Measurements from ENCODE around the gene ZNF503. TPM values are rescaled to one million over a fixed set of nuclear protein-coding genes. Genes with fewer than 3 reads are reported as not detected.

Gene ZNF503
- total RNA-seq, 1 experiment from 2014 or later, result 1.9 TPM

DNA sequence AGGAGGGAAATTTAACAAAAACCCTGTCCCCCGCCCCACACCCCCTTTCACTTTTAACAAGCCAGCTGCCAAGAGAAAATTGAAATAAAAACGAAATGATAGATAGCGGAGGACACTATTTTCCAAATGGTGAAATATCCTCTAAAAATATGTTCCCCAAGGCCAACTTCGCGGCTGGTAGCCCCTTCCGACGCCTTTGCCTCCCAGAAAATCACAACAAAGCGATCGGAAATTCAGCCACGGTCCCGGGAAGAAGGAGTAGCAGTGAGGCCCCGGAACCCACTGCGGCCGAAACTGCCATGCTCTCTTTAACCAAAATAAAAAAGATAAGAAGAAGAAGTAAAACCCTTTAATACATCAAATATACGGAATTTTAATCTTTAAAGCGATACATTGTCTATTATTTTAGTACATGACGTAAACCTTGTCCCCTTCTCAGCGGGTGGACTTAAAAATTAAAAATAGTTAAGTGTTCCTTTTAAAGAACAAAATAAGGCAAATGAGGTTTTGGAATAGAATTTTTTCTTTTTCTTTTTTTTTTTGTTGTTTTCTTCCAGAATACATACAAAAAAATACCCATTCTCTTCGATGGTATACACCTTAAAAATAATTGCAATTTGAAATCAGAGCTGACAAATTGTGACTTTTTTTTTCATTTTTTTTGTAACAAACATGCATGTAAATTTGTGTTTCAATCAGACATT lies 3.9 kb downstream of the ZNF503 start:
- Histone ChIP-seq H3K9me3 (replicated peaks) (no peaks in the 10 kb centered on the region), H3K27ac (no peak overlapping the region), H3K27me3 (no peaks in the 10 kb centered on the region)

DNA sequence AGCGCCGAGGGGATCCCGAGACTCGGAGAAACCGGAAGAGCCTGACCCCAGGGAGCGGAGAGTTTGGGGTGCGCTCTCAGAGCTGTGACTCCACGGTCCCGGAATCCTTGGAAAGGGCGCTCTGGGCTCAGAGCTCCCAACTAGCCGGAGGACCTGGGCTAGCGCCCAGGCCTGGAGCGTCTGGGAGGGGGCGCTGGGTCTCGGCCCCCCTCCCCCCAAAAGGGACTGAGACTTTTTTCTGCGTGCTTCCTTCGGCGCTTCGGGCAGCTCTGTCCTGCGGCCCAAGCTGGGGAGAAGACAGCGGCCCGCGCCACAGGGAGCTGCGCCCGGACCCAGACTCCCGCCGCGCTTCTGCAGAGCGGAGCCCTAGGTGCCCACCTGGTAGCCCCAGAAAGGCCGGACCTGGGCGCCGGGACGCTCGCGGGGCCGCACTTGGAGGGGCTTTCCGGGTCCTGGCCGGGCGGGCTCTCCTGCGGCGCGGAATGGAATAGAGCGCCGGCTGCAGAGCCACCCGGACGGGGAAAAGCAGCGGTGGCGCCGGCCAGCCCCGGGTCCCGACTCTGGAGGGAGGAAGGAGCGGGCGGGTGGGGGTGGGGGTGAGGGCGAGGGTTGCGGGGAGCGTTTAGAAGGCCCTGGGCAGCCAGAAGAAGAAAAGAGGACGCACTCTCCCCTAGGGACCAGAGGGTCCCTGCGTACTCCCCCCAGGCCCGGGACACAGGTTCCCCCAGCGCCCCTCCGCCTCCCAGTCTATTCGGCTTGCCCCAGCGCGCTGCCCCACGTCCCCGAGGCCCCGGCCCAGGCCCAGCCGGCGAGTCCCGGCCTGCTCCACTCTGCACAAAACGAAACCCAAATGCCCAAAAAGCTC lies 4.7 kb downstream of the ZNF503 start:
- Histone ChIP-seq H3K27me3 (no peaks in the 10 kb centered on the region), H3K4me3 (no peak overlapping the region), H3K4me1 (no peaks in the 10 kb centered on the region), H3K36me3 (peaks cover 10% of the 10 kb centered on the region), H3K27ac (no peak overlapping the region), H3K9me3 (replicated peaks) (no peaks in the 10 kb centered on the region)
- no peak for DNase-seq

More for the DNA sequence above, 3.9 kb downstream of the ZNF503 start:
- H3K4me1 ChIP-seq, result no peaks in the 10 kb centered on the region
- no peak overlapping the region for H3K4me3 ChIP-seq
- no peak for DNase-seq
- H3K36me3 ChIP-seq, result peaks cover 10% of the 10 kb centered on the region

DNA sequence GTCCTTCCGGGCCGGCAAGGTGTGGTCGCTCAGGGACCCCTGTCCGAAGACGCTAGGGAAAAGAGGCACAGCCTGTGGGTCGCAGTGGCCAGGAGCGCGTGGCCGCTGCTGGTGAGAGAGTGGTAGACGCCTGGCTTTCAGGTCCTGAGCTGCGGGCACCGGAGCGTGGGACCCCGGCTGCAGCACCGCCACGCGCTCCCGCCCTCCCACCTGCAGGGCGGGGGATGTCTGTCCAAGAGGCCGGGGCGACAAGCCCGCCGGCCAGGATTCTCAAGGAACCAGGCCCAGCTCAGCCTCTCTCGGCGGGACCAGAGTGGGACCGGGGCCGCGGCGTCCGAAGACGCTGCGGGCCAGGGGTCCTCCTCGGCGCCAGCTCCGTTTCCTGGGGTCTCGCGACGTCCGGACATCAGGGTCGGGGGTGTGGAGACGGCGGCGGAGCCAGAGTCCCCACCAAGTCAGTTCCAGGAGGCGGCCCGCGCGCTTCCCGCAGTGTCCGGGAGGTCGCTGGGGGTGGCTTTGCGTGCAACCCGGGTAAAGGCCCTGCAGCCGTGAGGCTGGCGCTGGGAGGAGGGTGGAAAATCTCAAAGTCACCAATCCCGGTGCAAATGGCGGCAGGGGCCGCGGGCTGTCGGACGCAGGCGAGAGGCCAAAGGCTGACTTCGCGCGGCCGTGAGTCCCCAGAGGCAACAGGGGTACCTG lies 5.5 kb downstream of the ZNF503 start:
- Histone ChIP-seq H3K27ac (no peak overlapping the region), H3K4me1 (no peaks in the 10 kb centered on the region), H3K9me3 (replicated peaks) (no peaks in the 10 kb centered on the region), H3K36me3 (peaks cover 10% of the 10 kb centered on the region), H3K27me3 (no peaks in the 10 kb centered on the region), H3K4me3 (no peak overlapping the region)
- DNase-seq, result no peak

DNA sequence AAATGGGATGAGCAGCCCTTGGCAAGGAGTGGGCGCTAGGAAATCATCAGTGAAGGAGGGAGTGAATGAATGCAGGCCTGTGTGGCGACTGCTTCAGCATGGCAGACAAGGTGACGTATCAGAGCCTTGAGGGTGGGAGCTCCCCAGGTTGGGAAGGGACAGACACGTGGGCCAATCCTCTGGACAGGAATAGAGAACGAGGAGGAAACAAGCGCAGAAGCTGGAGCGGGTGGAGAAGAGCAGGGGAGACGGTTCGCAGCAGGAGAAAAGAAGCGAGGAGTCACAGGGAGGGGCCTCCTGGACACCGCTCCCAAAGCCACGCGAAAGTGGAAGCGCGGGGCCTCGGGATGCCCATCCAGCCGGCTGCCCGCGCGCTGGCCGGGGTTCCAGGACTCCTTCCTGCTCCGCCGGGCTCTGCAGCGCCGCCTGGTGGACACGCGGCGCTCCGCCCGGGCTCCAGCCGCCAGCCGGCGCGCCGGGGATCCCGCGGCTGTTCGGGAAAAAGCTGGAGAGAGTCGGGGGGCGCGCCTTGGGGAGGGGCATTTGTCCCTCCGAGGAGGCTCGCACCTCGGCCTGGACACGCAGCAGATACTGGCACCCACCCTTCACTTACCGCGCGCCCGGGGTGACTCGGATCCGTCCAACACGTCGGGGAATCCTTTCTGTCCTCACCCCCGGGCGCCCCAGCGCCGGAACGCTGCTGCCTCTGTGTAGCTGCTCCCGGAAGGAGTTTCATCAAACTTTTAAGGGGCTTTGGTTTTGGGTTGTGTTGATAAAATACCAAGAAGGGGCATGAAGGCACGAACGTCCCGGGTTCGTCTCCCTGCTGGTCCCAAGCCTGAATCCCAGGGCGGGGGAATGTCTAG lies 6.3 kb downstream of the ZNF503 start:
- Histone ChIP-seq H3K4me3 (no peak overlapping the region), H3K36me3 (peaks cover 10% of the 10 kb centered on the region), H3K4me1 (no peaks in the 10 kb centered on the region), H3K27ac (no peak overlapping the region), H3K9me3 (replicated peaks) (no peaks in the 10 kb centered on the region), H3K27me3 (no peaks in the 10 kb centered on the region)
- DNase-seq, result no peak

DNA sequence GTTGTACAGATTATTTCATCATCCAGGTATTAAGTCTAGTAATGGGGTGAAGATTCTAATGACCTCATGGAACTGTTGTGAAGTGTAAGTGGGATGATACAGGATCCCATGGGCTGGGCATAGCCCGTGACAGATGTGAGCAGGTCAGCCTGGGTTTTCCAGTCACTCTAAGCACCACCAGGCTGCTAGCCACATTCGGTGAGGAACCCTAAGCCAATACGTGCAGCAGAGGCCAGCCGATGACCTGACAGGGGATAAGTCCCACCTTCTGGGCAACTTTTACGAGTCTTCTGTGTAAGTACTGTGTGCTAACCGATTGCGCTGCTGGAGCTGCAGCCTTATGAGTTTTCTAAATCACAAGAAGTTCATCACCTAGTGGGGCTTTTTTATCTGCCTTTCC lies 7.3 kb downstream of the ZNF503 start:
- H3K27ac ChIP-seq, result no peak overlapping the region
- no peak for DNase-seq
- H3K4me1 ChIP-seq, result no peaks in the 10 kb centered on the region
- H3K4me3 ChIP-seq, result no peak overlapping the region
- H3K27me3 ChIP-seq, result no peaks in the 10 kb centered on the region
- H3K36me3 ChIP-seq, result peaks cover 10% of the 10 kb centered on the region
- no peaks in the 10 kb centered on the region for H3K9me3 ChIP-seq (replicated peaks)

DNA sequence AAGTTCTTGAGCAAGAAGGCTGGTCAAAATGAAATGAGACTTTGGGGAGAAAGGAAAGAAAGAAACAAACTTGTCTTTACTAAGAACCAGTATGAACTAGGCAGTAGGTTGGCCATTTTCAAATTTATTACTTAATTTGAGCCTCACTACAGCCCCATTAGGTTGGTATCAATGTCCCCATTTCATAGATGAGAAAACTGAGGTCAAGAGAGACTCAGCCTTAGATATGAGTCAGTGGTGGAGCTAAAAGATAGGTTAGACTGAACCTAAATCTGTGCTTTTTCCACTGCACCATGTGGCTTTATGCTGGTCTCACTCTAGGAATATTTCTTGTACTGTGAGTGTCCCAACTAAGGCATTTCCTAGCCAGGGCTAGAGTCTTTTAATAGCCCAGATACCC lies 8.8 kb downstream of the ZNF503 start:
- Histone ChIP-seq H3K9me3 (replicated peaks) (no peaks in the 10 kb centered on the region), H3K4me3 (no peak overlapping the region), H3K36me3 (peaks cover 2% of the 10 kb centered on the region), H3K27me3 (no peaks in the 10 kb centered on the region), H3K27ac (no peak overlapping the region), H3K4me1 (no peaks in the 10 kb centered on the region)
- DNase-seq, result no peak

DNA sequence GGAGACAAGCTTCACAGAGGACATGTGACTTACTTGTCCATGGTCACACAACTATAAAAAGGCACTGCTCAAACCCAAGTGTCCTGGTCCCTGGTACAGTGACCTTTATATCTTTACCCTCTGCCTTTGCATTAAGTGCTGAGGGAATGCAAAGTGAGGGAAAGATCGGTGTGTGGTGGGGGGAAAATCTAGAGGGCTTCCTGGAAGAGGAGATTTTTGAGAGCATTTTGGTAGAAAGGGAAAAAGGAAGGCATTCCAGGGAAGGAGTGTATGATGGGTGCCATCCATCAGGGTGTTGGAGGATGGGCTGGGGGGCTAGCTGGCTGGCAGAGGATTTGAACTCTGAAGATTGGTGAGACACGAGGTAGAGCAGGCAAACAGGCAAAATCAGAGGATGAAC lies 9.3 kb downstream of the ZNF503 start:
- DNase-seq, result no peak

DNA sequence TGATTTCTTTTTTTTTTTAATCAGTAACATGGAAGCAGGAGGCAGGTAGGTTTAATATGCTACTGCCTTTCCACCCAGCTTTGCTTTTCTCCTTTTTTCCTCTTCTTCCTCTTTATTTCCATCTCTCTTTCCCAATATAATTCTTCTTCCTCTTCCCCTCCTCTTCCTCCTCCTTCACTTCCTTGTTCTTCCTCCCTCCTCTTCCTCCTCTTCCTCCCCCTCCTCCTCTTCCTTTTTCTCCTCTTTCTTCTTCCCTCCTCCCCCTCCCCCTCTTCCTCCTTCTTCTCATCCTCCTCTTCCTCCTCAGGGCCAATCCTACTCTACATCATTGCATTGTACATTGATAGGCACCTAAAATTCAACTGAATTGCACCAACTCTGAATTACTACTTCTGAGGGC lies 11.4 kb downstream of the ZNF503 start:
- no peak overlapping the region for H3K4me3 ChIP-seq
- H3K36me3 ChIP-seq, result no peaks in the 10 kb centered on the region
- no peaks in the 10 kb centered on the region for H3K27me3 ChIP-seq
- DNase-seq, result no peak
- no peak overlapping the region for H3K27ac ChIP-seq
- H3K9me3 ChIP-seq (replicated peaks), result no peaks in the 10 kb centered on the region
- H3K4me1 ChIP-seq, result no peaks in the 10 kb centered on the region

More for the DNA sequence above, 9.3 kb downstream of the ZNF503 start:
- H3K27ac ChIP-seq, result no peak overlapping the region
- no peaks in the 10 kb centered on the region for H3K4me1 ChIP-seq
- no peaks in the 10 kb centered on the region; the same call in 1 of the 2 replicates for H3K36me3 ChIP-seq
- no peak overlapping the region for H3K4me3 ChIP-seq
- no peaks in the 10 kb centered on the region for H3K9me3 ChIP-seq (replicated peaks)
- H3K27me3 ChIP-seq, result no peaks in the 10 kb centered on the region

DNA sequence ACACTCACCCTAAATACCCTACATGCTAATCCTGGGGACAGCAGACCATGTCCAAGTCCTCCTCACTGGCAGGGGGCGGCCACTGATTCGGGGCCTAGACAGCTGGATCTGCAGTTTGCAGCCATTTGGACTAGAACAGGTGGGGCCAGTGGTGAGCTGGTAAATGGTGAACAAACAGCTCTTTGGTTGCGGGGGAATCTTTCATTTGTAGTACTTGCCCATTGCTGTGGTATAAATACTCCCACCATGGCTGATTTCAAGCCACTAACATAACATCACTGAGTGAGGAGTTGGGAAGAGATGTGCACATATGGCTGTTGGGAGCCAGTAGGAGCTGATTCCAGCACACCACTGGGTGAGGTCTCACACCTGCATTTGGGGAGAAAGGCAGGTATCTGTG lies 13.5 kb downstream of the ZNF503 start:
- Histone ChIP-seq H3K4me3 (no peak overlapping the region), H3K4me1 (no peaks in the 10 kb centered on the region), H3K9me3 (replicated peaks) (no peaks in the 10 kb centered on the region), H3K27me3 (no peaks in the 10 kb centered on the region), H3K27ac (no peak overlapping the region), H3K36me3 (no peaks in the 10 kb centered on the region)
- DNase-seq, result no peak

DNA sequence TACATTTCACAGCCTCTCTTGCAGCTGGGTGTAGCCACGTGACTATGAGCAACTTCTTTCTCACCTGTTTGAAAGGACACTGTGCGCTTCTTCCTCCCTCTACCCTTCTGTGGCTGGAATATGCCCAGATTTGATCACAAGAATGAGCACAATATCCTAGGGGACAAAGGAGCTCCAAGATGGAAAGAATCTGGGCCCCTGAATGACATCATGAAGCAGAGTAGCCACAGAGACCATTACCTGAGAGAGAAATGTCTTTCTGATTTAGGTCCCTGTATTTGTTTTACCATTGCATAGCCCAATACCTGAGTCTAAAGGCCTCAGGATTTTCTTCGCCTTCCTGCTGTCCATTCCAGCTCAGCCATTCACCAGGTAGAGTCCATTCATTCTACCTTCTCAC lies 15.4 kb downstream of the ZNF503 start:
- no peak overlapping the region for H3K27ac ChIP-seq
- no peak for DNase-seq

DNA sequence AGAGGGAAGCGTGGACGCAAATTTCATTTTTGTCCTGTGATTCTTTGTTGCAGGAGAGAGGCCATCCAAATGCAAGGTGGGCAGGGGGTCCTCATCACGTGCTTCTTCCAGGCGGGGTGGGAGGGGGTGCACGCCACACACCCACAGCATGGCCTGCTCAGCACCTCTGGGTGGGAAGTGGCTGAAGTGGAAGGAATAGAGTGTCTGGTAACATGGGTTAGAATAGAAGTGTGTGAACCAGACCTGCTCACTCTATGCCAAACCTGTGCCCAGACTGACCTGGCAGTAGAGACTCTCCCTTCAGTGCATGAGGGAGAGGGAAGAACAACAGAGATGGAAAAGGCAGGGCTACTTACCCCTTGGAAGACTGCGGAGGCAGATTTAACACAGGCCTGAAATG lies 21.7 kb downstream of the ZNF503 start:
- H3K9me3 ChIP-seq (replicated peaks), result no peaks in the 10 kb centered on the region
- no peak overlapping the region for H3K27ac ChIP-seq
- no peak overlapping the region for H3K4me3 ChIP-seq
- DNase-seq, result no peak
- H3K27me3 ChIP-seq, result 0 out of 2 replicates have a peak, but pooled peaks cover 3% of the 10 kb centered on the region
- no peaks in the 10 kb centered on the region for H3K4me1 ChIP-seq
- H3K36me3 ChIP-seq, result no peaks in the 10 kb centered on the region

More for the DNA sequence above, 15.4 kb downstream of the ZNF503 start:
- no peaks in the 10 kb centered on the region for H3K36me3 ChIP-seq
- no peaks in the 10 kb centered on the region for H3K27me3 ChIP-seq
- H3K9me3 ChIP-seq (replicated peaks), result no peaks in the 10 kb centered on the region
- no peaks in the 10 kb centered on the region for H3K4me1 ChIP-seq
- no peak overlapping the region for H3K4me3 ChIP-seq

DNA sequence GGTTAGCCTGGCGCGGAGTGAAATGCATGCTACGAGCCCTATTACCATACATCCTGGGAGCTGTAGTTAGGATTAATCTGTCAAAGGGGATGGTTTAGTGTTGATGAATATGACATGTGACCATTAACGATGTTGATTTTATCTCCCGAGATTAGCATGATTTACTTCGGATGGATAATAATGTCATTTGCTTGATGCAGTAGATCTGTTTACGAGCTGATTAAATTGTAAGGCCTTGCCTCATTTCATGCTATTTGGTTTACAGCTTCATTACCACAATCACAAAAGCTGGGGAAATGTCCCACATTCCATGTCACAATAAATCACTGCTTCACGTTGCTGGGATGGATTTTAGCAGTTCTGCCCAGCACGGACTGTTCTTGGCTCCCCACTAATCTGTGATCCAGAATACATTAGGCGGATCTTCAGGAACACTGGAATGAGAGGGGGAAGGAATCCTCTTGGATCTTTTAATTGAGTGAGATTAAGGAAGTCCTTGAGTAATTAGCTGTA lies 22.3 kb downstream of the ZNF503 start:
- Histone ChIP-seq H3K27ac (no peak overlapping the region), H3K36me3 (no peaks in the 10 kb centered on the region), H3K27me3 (0 out of 2 replicates have a peak, but pooled peaks cover 3% of the 10 kb centered on the region)

DNA sequence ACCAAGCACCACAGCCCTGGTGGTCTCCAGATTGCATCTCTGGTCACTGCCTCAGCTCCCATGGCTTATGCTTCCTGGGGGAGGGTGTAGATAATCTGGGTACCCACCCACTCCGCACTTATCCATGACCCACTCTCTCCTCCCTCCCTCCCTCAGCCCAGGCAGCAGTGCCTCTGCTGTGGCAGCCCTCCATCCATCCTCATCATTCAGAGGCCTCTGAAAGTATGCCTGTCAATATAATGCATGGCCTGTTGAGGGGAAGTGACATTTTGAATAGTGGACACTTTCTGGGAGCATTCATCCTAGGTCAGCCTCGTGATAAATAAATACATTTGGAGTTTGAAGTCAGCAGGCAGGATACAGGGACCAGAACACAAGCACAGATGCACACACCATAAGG lies 23.2 kb downstream of the ZNF503 start:
- no peaks in the 10 kb centered on the region for H3K36me3 ChIP-seq
- H3K27ac ChIP-seq, result no peak overlapping the region

More for the DNA sequence above, 22.3 kb downstream of the ZNF503 start:
- Histone ChIP-seq H3K4me1 (no peaks in the 10 kb centered on the region), H3K4me3 (no peak overlapping the region), H3K9me3 (replicated peaks) (no peaks in the 10 kb centered on the region)
- DNase-seq, result no peak

DNA sequence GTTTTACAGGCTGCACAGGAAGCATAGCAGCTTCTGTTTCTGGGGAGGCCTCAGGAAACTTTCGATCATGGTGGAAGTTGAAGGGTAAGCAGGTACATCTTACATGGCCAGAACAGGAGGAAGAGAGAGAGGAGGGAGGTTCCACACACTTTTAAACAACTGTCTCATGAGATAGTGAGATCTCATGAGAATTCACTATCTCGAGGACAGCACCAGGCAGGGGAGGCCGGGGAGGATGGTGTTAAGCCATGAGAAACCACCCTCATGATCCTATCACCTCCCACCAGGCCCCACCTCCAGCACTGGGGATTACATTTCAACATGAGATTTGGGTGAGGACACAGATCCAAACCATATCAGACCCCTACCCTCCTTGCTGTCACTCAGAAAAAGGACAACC lies 23.7 kb downstream of the ZNF503 start:
- H3K36me3 ChIP-seq, result no peaks in the 10 kb centered on the region
- H3K4me3 ChIP-seq, result no peak overlapping the region
- no peak overlapping the region for H3K27ac ChIP-seq
- DNase-seq, result no peak
- H3K27me3 ChIP-seq, result 0 out of 2 replicates have a peak, but pooled peaks cover 3% of the 10 kb centered on the region
- no peaks in the 10 kb centered on the region for H3K4me1 ChIP-seq
- no peaks in the 10 kb centered on the region for H3K9me3 ChIP-seq (replicated peaks)

More for the DNA sequence above, 23.2 kb downstream of the ZNF503 start:
- H3K9me3 ChIP-seq (replicated peaks), result no peaks in the 10 kb centered on the region
- DNase-seq, result no peak
- H3K27me3 ChIP-seq, result 0 out of 2 replicates have a peak, but pooled peaks cover 3% of the 10 kb centered on the region
- no peaks in the 10 kb centered on the region for H3K4me1 ChIP-seq
- H3K4me3 ChIP-seq, result no peak overlapping the region
